ENCODE measurements around the gene MCC. TPM values are rescaled to one million over a fixed set of nuclear protein-coding genes. Genes with fewer than 3 reads are reported as not detected.
A peak's percentile ranks its signal among the peaks of the same experiment; 100 is the strongest.

Gene MCC
- total RNA-seq, 1 donor from 2014 or later, result 2.5 TPM

- Mint-ChIP-seq H3K27me3 (ENCODE audit: insufficient read depth, low read depth) (no peaks in the 10 kb centered on the region), H3K27ac (no peak overlapping the region), H3K4me1 (peaks cover 38% of the 10 kb centered on the region), H3K36me3 (peaks cover 5% of the 10 kb centered on the region), H3K4me3 (no peak overlapping the region), H3K9me3 (no peaks in the 10 kb centered on the region)
- TF ChIP-seq EZH2phosphoT487 (IDR thresholded peaks at IDR 0.05), result no peak
- no peak for TF ChIP-seq CTCF (IDR thresholded peaks at IDR 0.05)
- no peak for TF ChIP-seq EZH2 (IDR thresholded peaks at IDR 0.05)
- DNase-seq (ENCODE audit: low spot score), result no peak
- Histone ChIP-seq H4K20me1 (ENCODE audit: low read depth) (no peaks in the 10 kb centered on the region), H3K9ac (no peak overlapping the region), H3K27ac (no peak overlapping the region), H3K4me3 (no peak overlapping the region), H3K79me2 (ENCODE audit: low read depth) (no peaks in the 10 kb centered on the region), H3K4me1 (peaks cover 10% of the 10 kb centered on the region), H3K9me3 (ENCODE audit: low read depth) (no peaks in the 10 kb centered on the region), H3K4me2 (no peak overlapping the region), H3K27me3 (no peaks in the 10 kb centered on the region), H3F3A (ENCODE audit: low read depth) (no peaks in the 10 kb centered on the region), H2AFZ (replicated peaks) (no peak overlapping the region), H3K36me3 (no peaks in the 10 kb centered on the region)
These were observed 430.0 kb downstream of the MCC start for GRCh38 chr5:113058269-113058668.

- Mint-ChIP-seq H3K36me3 (peaks cover 3% of the 10 kb centered on the region), H3K4me1 (peaks cover 38% of the 10 kb centered on the region), H3K9me3 (no peaks in the 10 kb centered on the region), H3K4me3 (no peak overlapping the region), H3K27me3 (ENCODE audit: insufficient read depth, low read depth) (no peaks in the 10 kb centered on the region), H3K27ac (peak overlapping the region; percentile 7)
- peak overlapping the region; percentile 26 for H2AFZ ChIP-seq (replicated peaks)
- H3K79me2 ChIP-seq (ENCODE audit: low read depth), result no peaks in the 10 kb centered on the region
- no peaks in the 10 kb centered on the region for H3K27me3 ChIP-seq
- no peaks in the 10 kb centered on the region for H4K20me1 ChIP-seq (ENCODE audit: low read depth)
- H3K4me1 ChIP-seq, result peaks cover 10% of the 10 kb centered on the region
- H3K9ac ChIP-seq, result no peak overlapping the region
- no peaks in the 10 kb centered on the region for H3K36me3 ChIP-seq
- TF ChIP-seq CTCF (IDR thresholded peaks at IDR 0.05), result peak; percentile 27
- no peak for TF ChIP-seq EZH2 (IDR thresholded peaks at IDR 0.05)
- TF ChIP-seq EZH2phosphoT487 (IDR thresholded peaks at IDR 0.05), result no peak
- H3K4me3 ChIP-seq, result no peak overlapping the region
- no peaks in the 10 kb centered on the region for H3F3A ChIP-seq (ENCODE audit: low read depth)
- no peak overlapping the region for H3K27ac ChIP-seq
- DNase-seq (ENCODE audit: low spot score), result peak; percentile 42
- H3K4me2 ChIP-seq, result no peak overlapping the region
- H3K9me3 ChIP-seq (ENCODE audit: low read depth), result no peaks in the 10 kb centered on the region
These were observed 430.7 kb downstream of the MCC start for GRCh38 chr5:113057557-113057984.

- Histone ChIP-seq H4K20me1 (ENCODE audit: low read depth) (no peaks in the 10 kb centered on the region), H3K4me3 (no peak overlapping the region), H3F3A (ENCODE audit: low read depth) (no peaks in the 10 kb centered on the region), H3K36me3 (no peaks in the 10 kb centered on the region), H3K9ac (no peak overlapping the region), H3K27ac (no peak overlapping the region), H3K9me3 (ENCODE audit: low read depth) (no peaks in the 10 kb centered on the region), H3K4me2 (no peak overlapping the region), H3K4me1 (peaks cover 10% of the 10 kb centered on the region), H2AFZ (replicated peaks) (no peak overlapping the region), H3K79me2 (ENCODE audit: low read depth) (no peaks in the 10 kb centered on the region), H3K27me3 (no peaks in the 10 kb centered on the region)
- H3K27me3 Mint-ChIP-seq (ENCODE audit: insufficient read depth, low read depth), result peaks cover 3% of the 10 kb centered on the region
- peaks cover 3% of the 10 kb centered on the region for H3K36me3 Mint-ChIP-seq
- TF ChIP-seq EZH2 (IDR thresholded peaks at IDR 0.05) (no peak), EZH2phosphoT487 (IDR thresholded peaks at IDR 0.05) (no peak), CTCF (IDR thresholded peaks at IDR 0.05) (no peak)
- peaks cover 38% of the 10 kb centered on the region for H3K4me1 Mint-ChIP-seq
- H3K27ac Mint-ChIP-seq, result peak overlapping the region; percentile 75
- no peak for DNase-seq (ENCODE audit: low spot score)
- H3K4me3 Mint-ChIP-seq, result no peak overlapping the region
- H3K9me3 Mint-ChIP-seq, result no peaks in the 10 kb centered on the region
These were observed 431.3 kb downstream of the MCC start for GRCh38 chr5:113056988-113057387.
